NCI-H1436 treated with DMSO at 0.1 percent for 48 hours (cell line): ENCODE results near the gene CWC22.
A peak's percentile ranks its signal among the peaks of the same experiment; 100 is the strongest.
"Not testable (repeated sequence)": the region's sequence is repeated elsewhere in the genome, so short reads cannot be mapped to it uniquely, and the experiment has no call there.

Source experiments
- DNase-seq: peaks from one replicate; lab custom pipeline; 2025; lab: John Stamatoyannopoulos, UW

Gene CWC22

DNA sequence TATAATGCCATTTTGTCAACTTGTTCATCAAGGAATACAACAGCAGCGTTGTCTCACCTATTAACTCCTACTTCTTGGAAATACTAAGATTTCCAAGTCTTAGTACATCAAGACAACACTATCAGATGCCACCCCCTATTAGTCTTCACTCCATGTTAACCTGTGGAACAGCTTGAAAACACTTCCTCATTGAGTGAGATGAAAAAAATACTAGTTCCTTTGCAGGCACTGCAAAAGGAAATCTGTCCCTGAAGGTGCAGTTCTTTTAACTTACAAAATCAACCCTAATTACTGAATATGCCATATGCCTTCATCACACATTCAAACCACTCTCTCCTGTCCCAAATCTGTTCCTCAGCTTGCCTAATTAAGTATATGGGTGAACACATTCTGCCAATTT lies 4.0 kb downstream of the CWC22 start:
- DNase-seq, result no peak

DNA sequence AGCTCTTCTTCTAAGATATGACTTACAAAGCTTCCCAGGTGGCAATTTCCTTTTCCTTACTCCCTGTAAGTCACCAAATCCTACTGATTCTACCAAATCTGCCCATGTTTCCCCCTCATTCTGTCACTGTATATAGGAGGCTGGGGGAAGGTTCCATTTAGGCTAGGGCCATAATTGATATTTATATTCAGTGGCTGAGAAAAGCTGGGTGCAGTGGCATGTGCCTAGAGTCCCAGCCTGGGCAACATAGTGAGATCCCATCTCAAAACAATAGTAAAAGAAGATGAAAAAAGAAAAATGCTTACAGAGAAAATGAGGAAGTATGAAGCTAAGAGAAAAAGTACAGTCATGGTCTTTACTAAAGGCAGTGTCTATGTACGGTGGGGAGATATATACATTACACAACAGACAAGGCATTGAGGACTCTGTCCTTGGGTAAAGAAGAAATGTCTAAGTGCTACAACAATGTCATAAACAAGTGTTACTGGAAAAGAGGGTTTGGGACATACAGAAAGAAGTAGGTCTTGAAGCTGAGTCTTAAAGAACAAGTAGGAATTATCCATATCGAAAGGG lies 4.8 kb downstream of the CWC22 start:
- DNase-seq, result no peak

DNA sequence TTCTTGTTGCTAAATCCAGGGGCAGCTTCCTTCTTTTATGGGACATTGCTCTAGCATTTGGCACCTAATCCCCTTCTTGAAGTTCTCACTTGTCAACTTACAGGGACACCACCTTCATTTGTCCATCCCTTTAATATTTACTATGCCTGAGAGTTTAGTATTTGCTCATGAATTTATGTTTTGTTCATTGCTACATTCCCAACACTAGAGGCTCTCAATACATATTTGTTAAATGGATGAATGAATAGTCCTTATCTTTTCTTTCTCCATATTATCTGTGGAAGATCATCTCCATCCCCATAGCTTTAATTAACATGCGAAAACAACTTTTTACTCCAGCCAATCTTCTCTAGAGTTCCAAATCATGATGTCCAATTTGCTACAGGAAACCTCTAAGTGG lies 5.4 kb downstream of the CWC22 start:
- no peak for DNase-seq

DNA sequence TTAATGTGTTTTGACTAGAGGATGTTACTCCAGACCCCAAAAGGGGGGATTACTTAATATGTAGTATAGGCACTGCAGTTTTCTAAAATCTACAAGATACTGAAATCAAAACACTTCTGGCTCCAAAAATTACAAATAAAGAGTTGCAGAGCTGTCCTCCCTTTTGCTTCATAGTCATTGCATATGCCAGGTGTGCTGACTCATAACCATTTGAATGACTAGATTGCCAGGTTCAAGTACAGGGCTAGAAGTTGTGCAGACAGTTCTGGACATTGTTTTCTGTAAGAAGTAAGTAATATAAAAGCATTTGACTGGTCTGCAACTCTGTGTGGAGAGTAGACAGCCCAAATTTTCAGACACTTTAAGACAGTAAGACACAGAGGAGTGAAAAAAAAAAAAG lies 6.7 kb downstream of the CWC22 start:
- DNase-seq, result no peak

DNA sequence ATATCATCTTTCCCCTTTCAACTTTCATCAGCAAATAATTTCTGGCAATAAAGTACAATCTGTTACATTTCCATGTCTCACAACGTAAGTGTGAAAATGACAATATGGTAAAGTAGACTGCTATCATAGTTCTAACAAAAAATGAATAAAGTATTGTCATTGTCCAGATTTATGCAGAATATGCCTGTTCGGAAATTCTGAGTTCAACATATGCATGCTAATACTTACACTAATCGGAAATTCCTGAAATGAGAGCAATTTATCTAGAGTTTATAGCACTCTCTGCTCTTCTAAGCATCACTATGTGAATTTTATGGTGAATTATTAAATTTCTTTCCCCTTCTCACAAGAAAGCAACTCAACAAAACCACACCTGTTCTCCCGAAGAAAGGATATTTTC lies 8.1 kb downstream of the CWC22 start:
- DNase-seq, result no peak

DNA sequence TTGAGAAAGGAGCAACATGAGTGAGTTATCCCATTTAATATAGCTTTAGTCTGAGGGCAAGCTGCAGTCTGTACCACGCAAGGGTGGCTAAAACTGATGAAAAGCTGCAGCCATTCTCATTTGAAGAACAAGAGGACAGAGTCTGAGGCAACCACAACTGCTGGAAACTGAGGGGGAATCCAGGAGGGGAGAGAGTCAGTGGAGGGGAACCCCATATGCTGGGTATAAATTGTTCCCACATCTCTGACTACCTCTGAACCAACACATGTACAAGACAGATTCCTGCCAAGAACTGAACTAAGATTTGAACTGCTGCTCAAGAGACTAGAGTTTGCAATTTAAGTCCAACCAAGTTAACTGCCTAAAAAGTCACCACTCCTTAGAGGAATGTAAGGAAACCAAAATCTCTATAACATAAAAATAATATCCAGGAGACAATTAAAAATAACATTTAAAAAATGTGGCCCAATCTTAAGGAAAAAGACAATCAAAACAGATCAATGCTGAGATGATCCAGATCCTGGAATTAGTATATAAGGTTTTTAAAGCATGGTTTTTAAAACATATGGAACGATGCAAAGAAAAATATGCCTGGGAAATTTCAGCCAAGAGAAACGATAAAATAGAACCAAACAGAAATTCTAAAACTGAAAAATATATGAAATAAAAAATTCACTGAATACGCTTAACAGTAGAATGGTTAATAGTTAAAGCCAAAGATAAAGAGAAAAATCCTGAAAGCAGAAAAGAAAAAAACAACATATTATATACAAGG lies 11.2 kb downstream of the CWC22 start:
- no peak for DNase-seq

DNA sequence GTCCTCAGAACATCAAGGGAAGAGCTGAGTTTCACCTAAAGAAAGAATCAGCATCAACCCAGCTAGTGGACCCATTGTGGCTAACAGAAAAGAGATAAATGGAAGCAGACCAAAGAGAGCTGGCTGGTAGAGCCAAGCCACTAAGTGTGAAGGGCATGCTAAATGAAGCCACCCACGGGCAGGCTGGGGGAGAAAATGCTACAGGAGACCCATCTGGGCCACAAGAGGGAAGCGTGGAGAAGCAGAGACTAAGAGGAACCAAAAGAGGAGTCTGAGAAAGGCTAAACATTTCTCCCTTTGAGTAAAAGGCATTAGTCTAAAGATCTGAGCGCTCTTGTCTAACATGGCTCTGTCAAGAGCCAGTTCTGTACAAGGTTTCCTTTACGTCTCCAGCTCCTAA lies 15.8 kb downstream of the CWC22 start:
- DNase-seq, result no peak

DNA sequence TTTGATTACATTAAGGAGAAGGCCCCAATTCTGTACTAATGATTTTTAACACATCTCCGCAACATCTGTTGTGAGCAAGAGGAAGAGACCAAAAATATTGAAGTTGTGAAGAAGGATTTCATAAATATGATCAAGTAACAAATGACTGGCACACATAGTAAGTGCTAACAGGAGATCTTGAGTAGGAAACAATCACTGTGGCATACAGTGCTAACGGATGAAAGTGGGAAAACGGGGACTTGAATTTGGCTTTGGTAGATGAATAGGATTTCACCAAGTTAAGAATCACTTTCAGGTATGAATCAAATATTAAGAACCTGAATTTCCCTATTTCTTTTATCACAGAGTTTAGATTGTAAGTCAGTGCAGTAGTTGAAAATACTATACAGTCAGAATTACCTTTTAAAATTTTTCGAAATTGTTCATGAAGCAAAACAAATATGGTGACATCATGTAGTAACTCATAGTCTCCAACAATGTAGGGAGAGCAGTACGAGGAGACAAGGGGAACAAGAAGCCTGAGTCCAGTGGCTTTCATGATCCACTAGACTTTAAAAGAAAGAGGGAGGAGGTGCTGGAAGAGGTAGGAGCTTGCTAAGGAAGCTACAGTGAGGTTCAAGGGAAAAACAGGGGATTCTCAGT lies 16.3 kb downstream of the CWC22 start:
- DNase-seq, result no peak

DNA sequence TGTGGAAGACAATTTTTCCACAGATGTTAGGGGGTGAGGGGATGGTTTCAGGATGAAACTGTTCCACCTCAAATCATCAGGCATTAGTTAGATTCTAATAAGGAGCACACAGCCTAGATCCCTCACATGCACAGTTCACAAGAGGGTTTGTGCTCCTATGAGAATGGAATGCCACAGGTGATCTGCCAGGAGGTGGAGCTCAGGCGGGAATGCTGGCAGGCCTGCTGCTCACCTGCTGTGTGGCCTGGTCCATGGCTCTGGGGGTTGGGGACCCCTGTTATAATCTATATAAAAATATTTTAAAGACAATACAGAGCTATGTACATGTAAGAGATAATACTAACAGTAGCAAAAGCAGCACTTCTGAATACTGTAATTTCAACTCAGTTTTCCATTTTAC lies 19.2 kb downstream of the CWC22 start:
- no peak for DNase-seq

DNA sequence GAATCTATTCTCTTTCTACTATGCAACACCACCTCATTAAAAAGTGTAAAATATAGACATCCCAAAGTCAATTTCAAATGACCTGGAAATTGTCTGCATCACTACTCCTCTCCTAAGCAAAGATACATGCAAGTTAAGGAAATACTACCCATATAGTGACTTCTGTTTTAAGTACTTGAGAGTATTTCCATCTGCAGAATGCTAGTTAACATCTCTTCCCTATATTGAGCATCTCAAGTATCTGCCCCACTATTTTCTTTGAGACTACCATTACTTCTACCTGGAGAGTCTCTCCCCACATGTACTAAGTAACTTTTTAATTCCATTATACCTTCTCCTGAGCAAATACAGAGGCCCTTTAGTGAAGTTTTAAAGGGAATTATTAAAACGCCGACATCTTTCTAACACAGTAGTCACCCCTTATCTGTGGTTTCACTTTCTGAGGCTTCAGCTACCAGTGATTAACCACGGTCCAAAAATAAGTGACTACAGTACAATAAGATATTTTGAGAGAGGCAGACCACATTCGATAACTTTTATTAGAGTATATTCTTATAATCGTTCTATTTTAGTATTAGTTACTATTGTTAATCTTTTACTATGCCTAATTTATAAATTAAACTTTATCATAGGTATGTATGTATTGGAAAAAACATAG lies 21.8 kb downstream of the CWC22 start:
- DNase-seq, result no peak

DNA sequence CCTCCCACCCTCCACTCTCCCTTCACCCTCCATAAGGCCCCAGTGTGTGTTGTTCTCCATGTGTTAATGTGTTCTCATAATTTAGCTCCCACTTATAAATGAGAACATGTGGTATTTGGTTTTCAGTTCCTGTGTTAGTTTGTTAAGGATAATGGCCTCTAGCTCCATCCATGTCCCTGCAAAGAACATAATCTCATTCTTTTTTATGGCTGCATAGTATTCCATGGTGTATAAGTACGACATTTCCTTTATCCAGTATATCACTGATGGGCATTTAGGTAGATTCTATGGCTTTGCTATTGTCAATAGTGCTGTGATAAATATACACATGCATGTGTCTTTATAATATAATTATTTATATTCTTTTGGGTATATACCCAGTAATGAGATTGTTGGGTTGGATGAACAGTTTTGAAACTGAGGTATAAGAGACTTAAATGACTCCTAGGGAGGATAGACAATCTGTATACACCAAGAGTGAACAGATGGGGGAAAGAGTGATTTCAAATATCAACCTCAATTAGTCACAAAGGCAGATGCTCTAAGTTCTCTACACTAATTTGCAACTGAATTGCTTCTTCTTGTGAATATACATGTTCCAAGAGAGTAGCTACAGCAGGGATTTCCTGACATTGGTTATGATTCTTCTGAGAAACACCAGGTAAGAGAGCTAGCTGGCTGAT lies 23.7 kb downstream of the CWC22 start:
- no peak for DNase-seq

DNA sequence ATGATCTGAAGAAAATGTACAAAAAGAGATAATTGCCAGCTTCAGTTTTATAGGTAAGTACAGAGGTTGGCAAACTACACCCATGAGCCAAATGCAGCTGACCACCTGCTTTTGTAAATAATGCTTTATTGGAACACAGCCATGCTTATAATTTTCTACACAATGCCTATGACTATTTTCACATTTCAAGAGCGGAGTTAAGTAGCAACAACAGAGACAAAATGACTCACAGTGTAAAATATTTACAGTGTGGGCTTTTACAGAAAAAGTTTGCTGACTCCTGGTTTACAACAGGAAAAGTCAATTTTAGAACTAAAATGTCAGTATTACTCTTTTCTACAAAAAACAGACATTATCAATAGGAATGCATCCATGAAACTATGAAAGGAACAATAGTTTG lies 26.0 kb downstream of the CWC22 start:
- DNase-seq, result peak; percentile 4

DNA sequence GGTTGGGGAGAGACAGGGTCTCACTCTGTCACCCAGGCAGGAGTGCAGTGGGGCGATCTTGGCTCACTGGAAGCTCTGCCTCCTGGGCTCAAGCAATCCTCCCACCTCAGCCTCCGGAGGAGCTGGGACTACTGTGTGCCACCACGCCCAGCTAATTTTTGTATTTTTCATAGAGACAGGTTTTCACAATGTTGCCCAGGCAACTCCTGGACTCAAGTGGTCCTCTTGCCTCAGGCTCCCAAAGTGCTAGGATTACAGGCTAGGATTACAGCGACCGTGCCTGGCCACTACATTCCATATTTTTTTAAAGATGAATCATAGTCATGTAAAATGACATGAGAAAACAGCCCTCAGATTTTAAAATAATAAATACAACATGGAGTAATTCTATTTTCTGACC lies 32.3 kb downstream of the CWC22 start:
- DNase-seq, result no peak

DNA sequence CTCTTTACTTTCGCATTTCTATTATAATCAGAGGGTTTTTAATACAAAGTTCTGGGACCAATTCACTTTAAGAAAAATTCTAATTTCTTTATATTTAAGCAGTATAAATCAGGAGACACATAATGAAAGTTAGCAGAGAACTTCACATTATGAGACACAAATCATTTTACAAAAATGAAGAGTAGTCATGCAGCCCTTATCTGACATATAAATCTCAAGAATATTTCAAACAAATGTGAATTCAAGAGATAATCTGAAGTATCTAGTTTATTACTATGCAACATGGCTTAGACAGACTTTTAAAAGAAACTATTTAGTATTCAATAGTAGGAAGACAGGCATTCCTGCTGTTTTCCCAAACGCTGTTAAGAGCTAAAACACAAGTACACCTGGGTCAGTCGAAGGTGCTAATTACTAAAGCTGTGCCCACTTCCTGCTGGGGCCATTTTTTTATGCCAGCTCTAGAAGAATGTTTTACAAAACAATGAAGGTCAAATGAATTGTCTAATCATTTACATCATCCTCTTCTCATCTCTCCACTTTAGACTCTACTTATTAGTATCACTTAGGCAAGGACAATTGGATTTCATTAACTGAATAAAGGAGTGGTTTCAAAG lies 40.2 kb downstream of the CWC22 start:
- no peak for DNase-seq

DNA sequence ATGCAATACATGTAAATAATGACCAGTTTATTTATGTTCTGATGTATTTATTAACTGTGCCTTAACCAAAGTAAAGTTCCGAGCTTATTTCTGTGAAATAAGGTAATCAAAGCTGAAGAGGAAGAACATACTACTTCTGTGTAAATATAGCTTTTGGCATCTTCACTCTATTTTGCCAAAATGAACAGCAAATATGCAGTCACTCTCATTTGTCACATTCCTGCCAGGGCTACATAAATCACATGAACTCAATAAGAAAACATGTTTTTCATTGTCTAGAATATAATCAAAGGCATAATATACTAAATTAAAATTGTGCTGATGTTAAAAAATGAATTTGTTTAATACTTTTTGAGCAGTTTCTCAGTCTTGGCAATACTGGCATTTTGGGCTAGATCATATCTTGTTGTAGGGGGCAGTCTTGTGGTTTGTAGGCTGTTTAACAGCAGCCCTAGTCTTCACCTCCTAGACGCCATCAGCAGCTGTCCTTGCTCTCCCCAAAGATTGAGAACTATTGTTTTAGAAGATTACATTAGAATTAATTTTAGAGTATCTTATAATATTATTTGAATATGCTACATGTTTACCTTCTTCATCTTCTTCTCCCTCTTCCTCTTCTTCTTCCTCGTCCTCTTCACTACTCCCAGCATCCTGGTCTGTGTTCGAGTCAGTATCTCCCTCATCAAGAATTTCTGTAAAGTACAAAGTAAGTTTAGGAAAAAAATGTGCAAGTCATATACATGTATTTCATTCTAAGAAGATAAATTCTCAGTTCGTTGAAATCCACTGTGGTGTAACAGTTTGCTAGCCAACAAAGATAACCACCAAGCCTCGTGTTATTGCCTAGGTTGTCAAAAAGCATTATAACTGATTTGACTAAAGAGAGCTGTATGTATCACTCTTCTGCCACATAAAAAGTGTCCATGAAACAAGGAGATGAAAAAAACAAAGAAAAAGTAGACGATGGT lies 41.5 kb downstream of the CWC22 start:
- no peak for DNase-seq

DNA sequence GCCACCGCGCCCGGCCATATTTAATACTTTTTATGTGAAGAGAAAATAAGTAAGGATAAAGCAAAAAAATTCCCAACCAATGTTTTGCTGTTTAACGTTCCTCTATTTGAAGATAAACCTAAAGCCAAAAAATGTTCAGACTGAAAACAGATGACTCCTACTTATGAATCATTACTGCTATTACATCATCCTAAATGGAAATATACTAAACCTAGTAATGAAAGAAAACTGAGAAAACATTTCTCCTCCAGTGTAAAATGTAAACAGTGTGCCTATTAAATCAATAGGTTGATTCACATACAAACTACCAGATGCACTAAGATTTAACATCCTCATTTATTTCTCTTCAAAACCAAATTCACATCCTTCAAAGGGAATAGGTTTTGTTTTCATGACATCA lies 43.5 kb downstream of the CWC22 start:
- DNase-seq, result no peak

DNA sequence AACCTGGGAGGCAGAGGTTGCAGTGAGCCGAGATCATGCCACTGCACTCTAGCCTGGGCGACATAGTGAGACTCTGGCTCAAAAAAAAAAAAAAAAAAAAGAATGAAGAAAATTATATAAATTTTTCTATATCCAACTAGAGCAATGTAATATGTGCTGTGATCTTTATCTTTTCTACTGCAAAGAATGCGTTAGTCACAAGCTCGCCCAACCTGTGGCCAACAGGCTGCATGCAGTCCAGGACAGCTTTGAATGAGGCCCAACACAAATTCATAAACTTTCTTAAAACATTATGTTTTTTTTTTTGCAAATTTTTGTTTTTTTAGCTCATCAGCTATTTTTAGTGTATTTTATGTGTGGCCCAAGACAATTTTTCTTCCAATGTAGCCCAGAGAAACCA lies 48.8 kb downstream of the CWC22 start:
- not testable (repeated sequence) for DNase-seq

DNA sequence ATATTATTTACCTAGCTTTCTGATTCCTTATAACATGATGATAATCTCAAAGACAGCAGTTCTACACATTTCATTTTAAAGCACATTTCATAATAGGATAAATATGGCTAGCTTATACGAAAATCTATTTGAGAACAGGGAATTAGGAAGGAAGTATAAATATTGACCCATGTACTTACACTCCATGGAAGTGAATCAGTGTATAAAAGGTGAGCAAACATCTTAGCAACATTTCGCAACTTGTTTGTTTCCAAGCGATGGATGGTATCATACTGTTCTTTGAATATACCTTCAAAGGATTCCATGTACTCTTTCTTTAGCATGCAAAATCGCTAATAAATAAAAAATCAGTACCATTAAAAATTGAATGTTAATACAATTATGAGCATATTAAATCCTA lies 53.1 kb downstream of the CWC22 start:
- DNase-seq, result no peak

DNA sequence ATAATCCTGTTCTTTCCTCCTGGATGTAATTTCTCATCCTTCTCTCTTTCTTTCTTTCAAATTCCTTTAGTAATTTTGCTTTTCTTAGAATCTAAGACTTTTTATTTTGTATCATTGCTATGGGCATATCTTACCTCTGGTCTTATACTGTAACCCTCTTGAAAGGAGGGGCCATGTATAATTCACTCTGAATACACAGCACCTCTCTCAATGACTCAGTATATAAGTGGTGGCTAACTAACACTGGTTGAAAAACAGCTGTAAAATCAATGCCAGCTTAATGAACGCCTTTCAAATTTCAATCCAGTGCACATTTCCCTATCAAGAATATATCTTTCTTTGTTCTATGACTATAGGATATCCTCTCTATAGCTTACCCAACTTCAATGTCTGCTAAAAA lies 53.7 kb downstream of the CWC22 start:
- no peak for DNase-seq

DNA sequence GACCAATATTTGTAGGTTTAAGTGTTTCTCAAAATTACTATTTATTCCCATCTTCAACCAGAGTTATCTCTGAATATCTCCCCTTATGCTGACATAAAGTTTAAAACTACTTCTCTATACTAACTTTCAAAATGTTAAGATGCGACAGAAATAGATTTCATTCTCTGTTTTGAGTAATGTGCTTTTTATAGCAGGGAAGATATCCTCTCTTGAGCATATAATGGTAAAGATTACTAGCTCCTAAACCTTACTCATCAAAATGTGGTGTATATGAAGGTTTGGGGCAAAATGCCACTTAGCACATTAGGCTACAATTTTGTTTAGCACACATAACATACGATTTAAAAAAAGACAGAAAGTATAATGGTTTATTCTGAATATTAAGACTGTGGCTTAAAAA lies 54.4 kb downstream of the CWC22 start:
- no peak for DNase-seq

DNA sequence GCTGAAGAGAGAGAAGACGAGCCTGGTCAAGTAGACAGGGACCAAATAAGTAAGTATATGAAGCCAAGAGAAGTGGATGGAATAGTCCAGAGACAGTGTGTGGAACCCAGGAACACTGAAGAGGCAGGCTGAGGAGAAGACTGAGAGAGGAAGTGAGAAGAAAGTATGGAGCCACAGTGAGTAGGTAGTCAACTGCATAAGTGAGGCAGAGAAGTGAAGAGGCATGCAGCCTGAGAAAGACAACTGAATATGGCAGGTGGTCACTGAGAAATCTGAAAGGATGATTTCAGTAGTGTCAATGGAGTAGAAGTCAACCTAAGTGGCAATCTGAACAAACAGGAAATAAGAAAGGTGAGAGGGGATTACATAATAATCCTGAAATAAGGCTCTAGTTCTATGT lies 55.4 kb downstream of the CWC22 start:
- no peak for DNase-seq
